H9 (cell line): ENCODE measurements around the gene BICDL2. TPM values are rescaled to one million over a fixed set of nuclear protein-coding genes. Genes with fewer than 3 reads are reported as not detected.

Experiments
- DNase-seq: peaks from one replicate; pipeline ENCODE4 v3.0.0-alpha.2; 2017
- H2AFZ ChIP-seq: one replicate; pipeline ENCODE4 v1.6.1; 2013; ENCODE audit warnings: mild to moderate bottlenecking, low read length, control low read depth, moderate library complexity
- H2AK5ac ChIP-seq: 2 replicates; pipeline ENCODE4 v1.6.1; 2013; ENCODE audit warnings: low read length, control low read depth, mixed read lengths; ENCODE audit not compliant: insufficient read length
- H2BK120ac ChIP-seq: one replicate; pipeline ENCODE4 v1.6.1; 2013; ENCODE audit warnings: low read depth, mild to moderate bottlenecking, low read length, control low read depth, inconsistent platforms; ENCODE audit not compliant: poor library complexity, severe bottlenecking
- H2BK12ac ChIP-seq: 2 replicates; pipeline ENCODE4 v1.6.1; 2013; ENCODE audit warnings: low read length, control low read depth, mixed read lengths, low read depth; ENCODE audit not compliant: insufficient read length
- H2BK15ac ChIP-seq: 2 replicates; pipeline ENCODE4 v1.6.1; 2013; ENCODE audit warnings: low read depth, low read length, control low read depth
- H2BK20ac ChIP-seq: one replicate; pipeline ENCODE4 v1.6.1; 2013; ENCODE audit warnings: low read depth, mild to moderate bottlenecking, low read length, control low read depth, inconsistent platforms; ENCODE audit not compliant: poor library complexity, severe bottlenecking
- H2BK5ac ChIP-seq: 2 replicates; pipeline ENCODE4 v1.6.1; 2013; ENCODE audit warnings: low read length, control low read depth, mixed read lengths; ENCODE audit not compliant: insufficient read length
- H3K14ac ChIP-seq: 2 replicates; pipeline ENCODE4 v1.6.1; 2013; ENCODE audit warnings: low read length, control low read depth; ENCODE audit not compliant: insufficient read depth
- H3K18ac ChIP-seq: 2 replicates; pipeline ENCODE4 v1.6.1; 2013; ENCODE audit warnings: low read depth, mild to moderate bottlenecking, mixed read lengths, low read length, control low read depth; ENCODE audit not compliant: insufficient read length
- H3K23ac ChIP-seq: 2 replicates; pipeline ENCODE4 v1.6.1; 2013; ENCODE audit warnings: low read length, control low read depth, mixed read lengths, low read depth; ENCODE audit not compliant: insufficient read length
- H3K23me2 ChIP-seq: 2 replicates; pipeline ENCODE4 v1.6.1; 2013; ENCODE audit warnings: low read depth, mild to moderate bottlenecking, mixed read lengths, low read length, control low read depth; ENCODE audit not compliant: insufficient read length, poor library complexity, severe bottlenecking
- H3K27ac ChIP-seq: 2 replicates; pipeline ENCODE4 v1.5.1; 2013; ENCODE audit warnings: low read length, control low read depth, mixed read lengths, low read depth; ENCODE audit not compliant: insufficient read length
- H3K27me3 ChIP-seq: 2 replicates; pipeline ENCODE4 v1.6.1; 2013; ENCODE audit warnings: low read length, control low read depth, inconsistent platforms; ENCODE audit not compliant: insufficient read depth
- H3K4ac ChIP-seq: 2 replicates; pipeline ENCODE4 v1.6.1; 2013; ENCODE audit warnings: low read depth, mild to moderate bottlenecking, control low read depth, inconsistent platforms, low read length, moderate library complexity
- H3K4me1 ChIP-seq: 2 replicates; pipeline ENCODE4 v1.6.1; 2013; ENCODE audit warnings: low read length, control low read depth, inconsistent platforms; ENCODE audit not compliant: insufficient read depth
- H3K4me2 ChIP-seq: 2 replicates; pipeline ENCODE4 v1.6.1; 2013; ENCODE audit warnings: low read length, control low read depth, mixed read lengths; ENCODE audit not compliant: insufficient read length, insufficient read depth
- H3K56ac ChIP-seq: 2 replicates; pipeline ENCODE4 v1.6.1; 2013; ENCODE audit warnings: low read depth, mild to moderate bottlenecking, mixed read lengths, low read length, control low read depth; ENCODE audit not compliant: insufficient read length
- H3K79me1 ChIP-seq: 2 replicates; pipeline ENCODE4 v1.6.1; 2013; ENCODE audit warnings: low read depth, mild to moderate bottlenecking, moderate library complexity, low read length, control low read depth, inconsistent platforms; ENCODE audit not compliant: insufficient read depth, poor library complexity, severe bottlenecking
- H3K79me2 ChIP-seq: 2 replicates; pipeline ENCODE4 v1.6.1; 2013; ENCODE audit warnings: low read length, control low read depth, inconsistent platforms; ENCODE audit not compliant: insufficient read depth
- H3K9ac ChIP-seq: 2 replicates; pipeline ENCODE4 v1.6.1; 2013; ENCODE audit warnings: low read length, control low read depth, mixed read lengths; ENCODE audit not compliant: insufficient read length; ENCODE audit errors: extremely low read depth
- H3K9me3 ChIP-seq: one replicate; pipeline ENCODE4 v1.6.1; 2013; ENCODE audit warnings: low read depth, low read length, inconsistent platforms; ENCODE audit not compliant: control insufficient read depth
- H3T11ph ChIP-seq: one replicate; pipeline ENCODE4 v1.6.1; 2013; ENCODE audit warnings: mild to moderate bottlenecking, low read length, control low read depth, inconsistent platforms
- H4K20me1 ChIP-seq: one replicate; pipeline ENCODE4 v1.6.1; 2013; ENCODE audit not compliant: control insufficient read depth, insufficient read length, insufficient read depth
- H4K5ac ChIP-seq: 2 replicates; pipeline ENCODE4 v1.6.1; 2013; ENCODE audit warnings: low read depth, mild to moderate bottlenecking, mixed read lengths, low read length, control low read depth; ENCODE audit not compliant: insufficient read length
- H4K8ac ChIP-seq: replicated peaks from 2 replicates; pipeline ENCODE4 v1.6.1; 2013; ENCODE audit warnings: low read length, control low read depth, mixed read lengths, low read depth; ENCODE audit not compliant: insufficient read length
- H4K91ac ChIP-seq: 2 replicates; pipeline ENCODE4 v1.6.1; 2013; ENCODE audit warnings: low read depth, mild to moderate bottlenecking, moderate library complexity, mixed read lengths, low read length, control low read depth; ENCODE audit not compliant: insufficient read length
- H3K27ac Mint-ChIP-seq, 3 experiments: 2 replicates in 2 of 3; 3 replicates in 1 of 3; pipeline ENCODE4 v1.8.0; 2020 to 2021; ENCODE audit warnings: mixed read lengths in 3 of 3, mild to moderate bottlenecking in 1 of 3, moderate library complexity in 1 of 3
- H3K27me3 Mint-ChIP-seq: 2 replicates; pipeline ENCODE4 v1.8.0; 2021; ENCODE audit warnings: low read depth, mild to moderate bottlenecking, moderate library complexity, mixed read lengths
- H3K36me3 Mint-ChIP-seq, 3 experiments: 2 replicates in 2 of 3; 3 replicates in 1 of 3; pipeline ENCODE4 v1.8.0; 2020 to 2021; ENCODE audit warnings: low read depth in 3 of 3, mixed read lengths in 3 of 3; ENCODE audit not compliant: insufficient read depth in 1 of 3
- H3K4me1 Mint-ChIP-seq, 2 experiments: 2 replicates each; pipeline ENCODE4 v1.8.0; 2020; ENCODE audit warnings: mixed read lengths in 2 of 2
- H3K4me3 Mint-ChIP-seq, 2 experiments: 2 replicates in 1 of 2; 3 replicates in 1 of 2; pipeline ENCODE4 v1.8.0; 2020 to 2021; ENCODE audit warnings: mild to moderate bottlenecking in 2 of 2, mixed read lengths in 2 of 2, moderate library complexity in 1 of 2
- H3K9me3 Mint-ChIP-seq, 2 experiments: 2 replicates in 1 of 2; 3 replicates in 1 of 2; pipeline ENCODE4 v1.8.0; 2020; ENCODE audit warnings: mild to moderate bottlenecking in 2 of 2, mixed read lengths in 2 of 2, moderate library complexity in 1 of 2
- CTCF ChIP-seq: fragments of 200-600 bp; sonication (generic); conservative IDR thresholded peaks from 3 replicates; pipeline ENCODE4 v1.8.0; 2021; ENCODE audit warnings: antibody characterized with exemption, mild to moderate bottlenecking
- WGBS: extraction: QIAGEN DNeasy Blood & Tissue Kit; methylation state at CpG from one replicate; pipeline ENCODE4 v1.1.7; 2013; ENCODE audit warnings: missing lambda C conversion rate, low lambda C conversion rate, mixed read lengths; ENCODE audit not compliant: insufficient read length; ENCODE audit errors: extremely low coverage; 5-methylcytosine and 5-hydroxymethylcytosine counted together
- total RNA-seq: library from RNA; stranded (reverse); gene quantifications from 2 replicates; pipeline ENCODE4 v1.2.1, GENCODE V29; 2021

The BICDL2 gene
- total RNA-seq, 1 experiment from 2014 or later = 13.5 TPM

DNA sequence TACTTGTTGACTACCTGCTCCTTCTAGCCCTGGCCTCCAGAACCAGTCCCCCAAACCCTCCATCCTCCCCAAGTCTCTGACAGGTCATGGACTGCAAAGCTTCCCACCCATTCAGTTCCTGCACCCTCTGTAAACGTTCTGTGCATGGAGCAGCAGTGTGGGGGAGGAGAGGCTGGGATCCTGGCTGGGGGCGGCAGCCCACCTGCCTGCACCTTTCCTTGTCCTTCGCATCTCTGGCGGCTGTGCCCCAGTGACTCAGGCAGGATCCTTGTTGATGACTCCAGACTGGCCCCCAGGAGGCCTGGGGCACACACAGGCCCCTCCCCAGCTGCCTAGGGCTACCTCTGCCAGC lies 54.9 kb downstream of the BICDL2 start:
- H4K91ac ChIP-seq = no peak overlapping the region
- no peak overlapping the region for H3K9ac ChIP-seq
- H2BK5ac ChIP-seq = no peak overlapping the region
- no peak overlapping the region for H3K27ac ChIP-seq
- DNase-seq = no peak
- no peak overlapping the region for H3K18ac ChIP-seq
- peaks cover 6 to 16% (median 12%) of the 10 kb centered on the region in 3 experiments; a peak in 6 of 7 replicates for H3K36me3 Mint-ChIP-seq
- H3K14ac ChIP-seq = no peak overlapping the region
- H2BK120ac ChIP-seq = no peak overlapping the region
- H3K4me3 Mint-ChIP-seq = peak overlapping the region; percentile 87 to 90
- H4K20me1 ChIP-seq = no peaks in the 10 kb centered on the region
- no CpG with 5 or more reads among the region's 4 CpGs for whole genome bisulfite sequencing
- H4K8ac ChIP-seq = no peak overlapping the region
- no peak overlapping the region for H2AK5ac ChIP-seq
- no peak overlapping the region for H3K23ac ChIP-seq
- no peak overlapping the region for H2AFZ ChIP-seq
- peaks cover 9% of the 10 kb centered on the region for H3K23me2 ChIP-seq
- H4K5ac ChIP-seq = no peak overlapping the region
- no peaks in the 10 kb centered on the region for H3K4me1 ChIP-seq
- peaks cover 26 to 31% of the 10 kb centered on the region in 2 experiments for H3K4me1 Mint-ChIP-seq
- no peak for TF ChIP-seq CTCF
- no peak overlapping the region for H3K56ac ChIP-seq
- H3K9me3 Mint-ChIP-seq = no peaks in the 10 kb centered on the region
- no peaks in the 10 kb centered on the region for H3K27me3 ChIP-seq
- no peaks in the 10 kb centered on the region for H3K79me1 ChIP-seq
- H2BK20ac ChIP-seq = no peak overlapping the region
- no peak overlapping the region for H3K4ac ChIP-seq
- H3K4me2 ChIP-seq = peak overlapping the region; percentile 28
- no peaks in the 10 kb centered on the region for H3K9me3 ChIP-seq
- H2BK12ac ChIP-seq = no peak overlapping the region
- H3K79me2 ChIP-seq = no peaks in the 10 kb centered on the region; the same call in 1 of the 2 replicates
- H3T11ph ChIP-seq = no peak overlapping the region
- no peak overlapping the region for H2BK15ac ChIP-seq
- peak overlapping the region; percentile 90 to 99 (median 91) for H3K27ac Mint-ChIP-seq
- H3K27me3 Mint-ChIP-seq = peaks cover 6% of the 10 kb centered on the region
